Measurements from ENCODE around the gene LRRC61.

The LRRC61 gene

GRCh38 chr7:150322833-150323681, at the start of gene LRRC61, which contains the start of gene ACTR3C:
LRRC61 (plus strand) TSS chr7:150323355; CDS start chr7:150336862, 13,507 bp downstream.
ACTR3C (minus strand) TSS chr7:150323545; CDS start chr7:150295296, 28,249 bp downstream.
- no peak for TF ChIP-seq GATA2 (IDR thresholded peaks at IDR 0.05; ENCODE audit: low read depth, low read length)
- no peak for TF ChIP-seq GATA3 (IDR thresholded peaks at IDR 0.05; ENCODE audit: low read depth, low read length)

DNA sequence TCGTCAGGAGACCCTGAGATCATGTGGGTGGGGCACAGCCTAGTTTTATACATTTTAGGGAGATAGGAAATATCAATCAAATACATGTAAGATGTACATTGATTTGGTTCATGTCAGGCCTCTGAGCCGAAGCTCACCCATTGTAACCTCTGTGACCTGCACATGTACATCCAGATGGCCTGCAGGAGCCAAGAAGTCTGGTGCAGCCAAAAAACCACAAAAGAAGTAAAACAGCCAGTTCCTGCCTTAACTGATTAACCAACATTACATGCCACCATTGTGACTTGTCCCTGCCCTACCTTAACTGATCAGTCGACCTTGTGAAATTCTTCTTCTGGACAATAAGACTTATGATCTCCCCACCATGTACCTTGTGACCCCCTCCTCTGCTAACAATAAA, 16.0 kb upstream of the LRRC61 start:
- no peak for TF ChIP-seq GATA2 (IDR thresholded peaks at IDR 0.05; ENCODE audit: low read depth, low read length)
- TF ChIP-seq GATA3 (IDR thresholded peaks at IDR 0.05; ENCODE audit: low read depth, low read length): no peak

DNA sequence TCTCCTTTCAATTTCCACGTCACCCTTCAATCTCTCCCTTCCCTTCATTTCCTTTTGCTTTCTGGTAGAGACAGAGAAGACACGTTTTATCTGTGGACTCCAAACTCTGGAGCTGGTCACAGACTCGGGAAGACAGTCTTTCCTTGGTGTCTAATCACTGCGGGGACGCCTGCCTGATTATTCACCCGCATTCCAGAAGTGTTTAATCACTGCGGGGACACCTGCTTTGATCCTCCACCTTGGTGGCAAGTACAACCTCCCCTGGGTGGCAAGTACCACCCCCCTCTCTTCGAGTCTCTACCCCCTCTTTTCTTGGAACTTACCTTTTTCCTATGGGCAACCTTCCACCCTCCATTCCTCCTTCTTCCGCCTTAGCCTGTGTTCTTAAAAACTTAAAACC, 15.3 kb upstream of the LRRC61 start:
- TF ChIP-seq GATA2 (IDR thresholded peaks at IDR 0.05; ENCODE audit: low read depth, low read length) (no peak), GATA3 (IDR thresholded peaks at IDR 0.05; ENCODE audit: low read depth, low read length) (no peak)

- TF ChIP-seq GATA2 (IDR thresholded peaks at IDR 0.05; ENCODE audit: low read depth, low read length) (no peak), GATA3 (IDR thresholded peaks at IDR 0.05; ENCODE audit: low read depth, low read length) (no peak)
Measured at GRCh38 chr7:150308575-150308974, 14.6 kb upstream of the LRRC61 start.

DNA sequence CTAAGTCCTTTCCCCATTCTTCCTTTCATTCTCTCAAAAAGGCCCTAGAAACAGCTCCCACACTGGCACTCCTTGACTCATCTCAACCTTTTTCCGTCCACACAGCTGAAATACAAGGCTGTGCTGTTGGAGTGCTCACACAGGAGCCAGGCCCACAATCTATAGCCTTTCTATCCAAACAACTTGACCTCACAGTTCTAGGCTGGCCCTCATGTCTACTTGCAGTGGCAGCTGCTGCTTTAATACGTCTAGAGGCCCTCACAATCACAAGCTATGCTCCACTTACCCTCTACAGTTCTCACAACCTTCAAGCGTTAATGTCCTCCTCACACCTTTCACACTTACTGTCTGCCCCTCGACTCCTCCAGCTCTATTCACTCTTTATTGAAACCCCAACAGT, 12.0 kb upstream of the LRRC61 start:
- no peak for TF ChIP-seq GATA2 (IDR thresholded peaks at IDR 0.05; ENCODE audit: low read depth, low read length)
- TF ChIP-seq GATA3 (IDR thresholded peaks at IDR 0.05; ENCODE audit: low read depth, low read length): no peak

DNA sequence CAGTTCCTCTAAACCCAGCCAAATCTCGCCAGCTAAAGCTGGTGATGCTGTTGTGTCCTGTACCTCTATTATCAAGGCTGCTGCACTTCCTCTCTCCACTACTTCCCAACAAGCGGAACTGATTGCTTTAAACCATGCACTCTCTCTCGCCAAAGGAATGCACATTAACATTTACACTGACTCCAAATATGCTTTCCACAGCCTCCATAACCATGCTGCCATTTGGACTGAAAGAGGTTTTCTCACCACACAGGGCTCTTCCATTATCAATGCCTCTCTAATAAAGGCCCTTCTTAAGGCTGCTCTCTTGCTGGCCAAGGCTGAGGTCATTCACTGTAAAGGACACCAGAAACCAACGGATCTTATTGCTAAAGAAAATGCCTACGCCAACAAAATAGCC, 11.4 kb upstream of the LRRC61 start:
- TF ChIP-seq GATA2 (IDR thresholded peaks at IDR 0.05; ENCODE audit: low read depth, low read length): no peak
- TF ChIP-seq GATA3 (IDR thresholded peaks at IDR 0.05; ENCODE audit: low read depth, low read length): no peak

- TF ChIP-seq GATA3 (IDR thresholded peaks at IDR 0.05; ENCODE audit: low read depth, low read length) (no peak), GATA2 (IDR thresholded peaks at IDR 0.05; ENCODE audit: low read depth, low read length) (no peak)
Measured at GRCh38 chr7:150313367-150313809, 9.8 kb upstream of the LRRC61 start.

DNA sequence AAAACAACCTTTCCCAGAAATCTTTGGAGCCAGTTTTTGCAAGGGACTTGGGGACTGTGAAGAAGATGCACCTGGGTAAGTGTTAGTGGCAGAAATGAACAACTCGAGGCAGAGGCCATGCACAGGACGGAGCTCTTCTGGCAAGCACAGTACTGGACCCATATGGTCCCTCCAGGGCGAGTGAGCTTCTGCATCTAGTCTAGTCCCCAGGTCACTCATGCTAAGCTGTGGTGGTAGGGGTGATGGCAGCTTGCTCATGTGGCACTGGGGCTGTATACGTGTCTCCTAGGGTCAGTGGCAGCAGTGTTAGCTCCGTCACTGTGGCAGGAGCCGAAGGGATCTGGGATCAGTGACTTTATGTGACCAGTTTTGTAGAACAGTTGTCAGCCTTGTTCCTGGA, 9.3 kb upstream of the LRRC61 start:
- no peak for TF ChIP-seq GATA2 (IDR thresholded peaks at IDR 0.05; ENCODE audit: low read depth, low read length)
- TF ChIP-seq GATA3 (IDR thresholded peaks at IDR 0.05; ENCODE audit: low read depth, low read length): no peak

DNA sequence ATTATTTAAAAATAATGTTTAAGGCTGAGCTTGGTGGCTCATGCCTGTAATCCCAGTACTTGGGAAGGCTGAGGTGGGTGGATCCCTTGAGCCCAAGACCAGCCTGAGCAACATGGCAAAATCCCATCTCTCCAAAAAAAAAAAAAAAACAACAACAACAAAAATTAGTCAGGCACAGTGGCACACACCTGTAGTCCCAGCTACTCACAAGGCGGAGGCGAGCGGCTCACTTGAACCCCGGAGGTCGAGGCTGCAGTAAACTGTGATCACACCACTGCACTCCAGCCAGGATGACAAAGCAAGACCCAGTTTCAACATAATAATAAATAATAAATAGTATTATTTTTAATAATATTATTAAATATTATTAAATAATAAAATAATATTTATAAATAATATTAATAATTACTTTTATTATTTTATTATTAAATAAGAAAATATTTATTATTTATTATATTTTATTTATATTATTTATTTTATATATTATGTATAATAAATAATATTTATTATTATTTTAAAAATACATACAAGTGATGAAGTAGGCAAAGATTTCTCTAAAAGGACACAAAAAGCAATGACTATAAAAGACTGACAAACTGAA, 8.4 kb upstream of the LRRC61 start:
- TF ChIP-seq GATA3 (IDR thresholded peaks at IDR 0.05; ENCODE audit: low read depth, low read length) (no peak), GATA2 (IDR thresholded peaks at IDR 0.05; ENCODE audit: low read depth, low read length) (no peak)

GRCh38 chr7:150317748-150318444, 5.3 kb upstream of the LRRC61 start:
- TF ChIP-seq GATA2 (IDR thresholded peaks at IDR 0.05; ENCODE audit: low read depth, low read length) (no peak), GATA3 (IDR thresholded peaks at IDR 0.05; ENCODE audit: low read depth, low read length) (no peak)

- TF ChIP-seq GATA2 (IDR thresholded peaks at IDR 0.05; ENCODE audit: low read depth, low read length): no peak
Measured at GRCh38 chr7:150321788-150322113, 1.4 kb upstream of the LRRC61 start.

DNA sequence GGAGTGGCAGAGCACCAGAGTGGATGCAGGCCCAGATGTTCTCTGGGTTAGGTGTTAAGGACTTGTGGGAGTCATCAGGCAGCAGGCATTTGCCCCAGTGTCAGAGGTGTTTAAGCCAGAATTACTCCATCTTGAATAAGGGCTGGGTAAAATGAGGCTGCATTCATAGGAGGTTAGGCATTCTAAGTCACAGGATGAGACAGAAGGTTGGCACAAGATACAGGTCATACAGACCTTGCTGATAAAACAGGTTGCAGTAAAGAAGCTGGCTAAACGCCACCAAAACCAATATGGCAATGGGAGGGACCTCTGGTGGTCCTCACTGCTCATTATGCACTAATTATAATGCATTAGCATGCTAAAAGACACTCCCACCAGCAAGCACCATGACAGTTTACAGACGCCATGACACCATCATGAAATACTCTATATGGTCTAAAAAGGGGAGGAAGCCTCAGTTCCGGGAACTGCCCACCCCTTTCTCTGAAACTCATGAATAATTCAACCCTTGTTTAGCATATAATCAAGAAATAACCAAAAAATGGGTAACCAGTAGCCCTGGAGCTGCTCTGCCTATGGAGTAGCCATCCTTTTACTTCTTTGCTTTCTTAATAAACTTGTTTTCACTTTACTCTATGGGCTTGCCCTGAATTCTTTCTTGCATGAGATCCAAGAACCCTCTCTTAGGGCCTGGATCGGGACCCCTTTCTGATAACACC, 882 bp upstream of the LRRC61 start:
- no peak for TF ChIP-seq GATA3 (IDR thresholded peaks at IDR 0.05; ENCODE audit: low read depth, low read length)
- TF ChIP-seq GATA2 (IDR thresholded peaks at IDR 0.05; ENCODE audit: low read depth, low read length): no peak

DNA sequence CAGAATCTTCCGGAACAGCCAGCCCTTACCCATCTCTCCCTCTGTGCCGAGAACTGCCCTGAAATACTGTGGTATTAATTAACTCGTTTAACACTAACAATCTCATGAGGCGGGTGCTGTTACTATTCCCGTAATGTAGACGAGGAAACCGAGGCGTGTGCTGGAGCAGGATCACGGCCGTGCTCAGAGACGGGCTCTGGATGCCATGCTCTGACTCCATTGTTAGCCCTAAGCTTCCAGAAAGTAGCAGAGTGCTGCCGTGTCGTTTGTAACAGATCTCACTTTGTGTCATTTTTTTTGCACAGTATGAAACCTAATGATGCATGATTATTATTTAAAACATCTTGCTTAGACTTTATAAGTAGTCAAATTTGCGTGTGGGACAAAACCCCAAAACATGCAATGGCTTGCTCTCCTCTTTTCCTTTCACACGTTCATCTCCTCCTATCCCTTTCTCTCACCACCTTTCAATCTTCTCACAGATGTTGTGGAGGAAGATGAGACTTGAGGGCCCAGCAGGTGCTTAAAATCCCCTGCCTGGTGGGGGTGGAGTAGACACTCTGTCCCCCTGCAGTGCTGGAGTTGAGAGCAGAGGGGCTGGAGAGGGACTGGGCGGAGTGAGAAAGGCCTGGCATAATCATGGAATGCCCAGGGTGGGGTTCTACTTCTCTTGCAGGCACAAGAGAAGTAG, 672 bp downstream of the LRRC61 start:
- TF ChIP-seq GATA2 (IDR thresholded peaks at IDR 0.05; ENCODE audit: low read depth, low read length) (no peak), GATA3 (IDR thresholded peaks at IDR 0.05; ENCODE audit: low read depth, low read length) (no peak)
